Measurements from ENCODE around the gene B4GALNT2.
"Not testable (repeated sequence)": the region's sequence is repeated elsewhere in the genome, so short reads cannot be mapped to it uniquely, and the experiment has no call there.

GRCh38 chr17:49103360-49103759, 29.2 kb upstream of the B4GALNT2 start:
- not testable (repeated sequence) for TF ChIP-seq CTCF, POLR2A, POLR2AphosphoS5, EP300 (IDR thresholded peaks at IDR 0.05)
